Measurements from ENCODE around the gene LIX1L.

Gene LIX1L

DNA sequence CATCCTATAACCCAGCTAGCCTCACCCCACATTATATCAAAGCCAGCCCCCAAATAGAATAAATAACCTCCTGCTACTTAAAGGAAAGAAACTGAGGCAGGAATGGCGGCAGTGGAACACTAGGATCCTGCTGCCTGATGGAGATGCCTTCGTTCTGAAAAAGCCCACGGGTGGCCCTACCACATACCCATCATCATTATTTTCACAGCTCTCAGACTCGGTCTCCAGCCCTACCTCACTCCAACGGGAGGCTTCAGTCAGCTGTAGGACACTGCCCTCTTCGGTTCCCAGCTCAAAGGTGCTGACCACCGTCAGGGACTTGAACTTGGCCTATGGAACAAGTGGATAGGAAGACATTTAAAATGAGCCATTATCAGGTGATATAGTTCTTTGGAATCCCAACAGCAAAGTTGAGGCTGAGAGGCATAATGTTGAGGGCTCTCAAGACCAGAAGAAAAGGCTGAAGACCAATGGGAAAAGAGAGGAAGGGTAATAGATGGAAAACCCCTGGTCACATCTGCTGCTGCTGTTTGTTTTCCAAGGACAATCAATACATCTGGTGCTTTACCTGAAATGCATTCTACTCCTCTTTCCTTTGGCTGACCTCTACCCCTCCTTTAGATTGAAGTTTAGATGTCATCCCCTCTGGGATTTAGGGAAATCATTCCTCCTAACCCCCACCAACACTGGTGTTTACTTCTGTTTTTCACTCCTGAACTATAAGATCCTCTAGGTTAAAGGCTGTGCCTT, 64.3 kb downstream of the LIX1L start:
- DNase-seq (ENCODE audit: low read depth in 2 of 2), result no peak

DNA sequence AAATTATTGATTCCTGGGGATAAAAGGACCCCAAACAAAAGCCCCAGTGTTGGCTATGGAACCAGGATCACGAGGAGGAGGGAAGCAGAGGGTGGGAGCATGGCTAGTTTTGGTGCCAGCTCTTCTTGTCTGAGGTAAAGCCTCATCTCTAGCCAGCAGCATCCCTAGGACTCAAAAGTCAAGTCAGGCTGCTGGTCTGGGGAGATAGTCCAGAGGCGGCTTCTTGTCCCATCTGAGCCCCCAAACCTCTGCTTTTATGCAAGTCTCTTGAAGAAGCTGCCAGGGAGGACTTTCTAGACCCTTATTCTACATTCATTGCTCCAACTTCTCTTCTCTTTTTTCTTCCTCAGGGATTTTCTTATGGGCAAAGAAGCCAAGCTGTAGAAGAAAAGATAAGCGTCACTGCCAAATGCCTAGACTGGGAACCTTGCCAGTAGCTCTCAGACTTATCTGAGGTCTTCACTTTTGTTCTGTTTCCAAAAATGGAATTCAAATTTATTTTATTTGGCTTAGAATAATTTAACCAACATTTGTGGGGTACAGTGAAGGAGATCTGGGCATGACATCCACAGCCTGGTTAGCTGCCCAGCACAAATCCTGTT, 65.2 kb downstream of the LIX1L start:
- no peak for DNase-seq (ENCODE audit: low read depth in 2 of 2)

DNA sequence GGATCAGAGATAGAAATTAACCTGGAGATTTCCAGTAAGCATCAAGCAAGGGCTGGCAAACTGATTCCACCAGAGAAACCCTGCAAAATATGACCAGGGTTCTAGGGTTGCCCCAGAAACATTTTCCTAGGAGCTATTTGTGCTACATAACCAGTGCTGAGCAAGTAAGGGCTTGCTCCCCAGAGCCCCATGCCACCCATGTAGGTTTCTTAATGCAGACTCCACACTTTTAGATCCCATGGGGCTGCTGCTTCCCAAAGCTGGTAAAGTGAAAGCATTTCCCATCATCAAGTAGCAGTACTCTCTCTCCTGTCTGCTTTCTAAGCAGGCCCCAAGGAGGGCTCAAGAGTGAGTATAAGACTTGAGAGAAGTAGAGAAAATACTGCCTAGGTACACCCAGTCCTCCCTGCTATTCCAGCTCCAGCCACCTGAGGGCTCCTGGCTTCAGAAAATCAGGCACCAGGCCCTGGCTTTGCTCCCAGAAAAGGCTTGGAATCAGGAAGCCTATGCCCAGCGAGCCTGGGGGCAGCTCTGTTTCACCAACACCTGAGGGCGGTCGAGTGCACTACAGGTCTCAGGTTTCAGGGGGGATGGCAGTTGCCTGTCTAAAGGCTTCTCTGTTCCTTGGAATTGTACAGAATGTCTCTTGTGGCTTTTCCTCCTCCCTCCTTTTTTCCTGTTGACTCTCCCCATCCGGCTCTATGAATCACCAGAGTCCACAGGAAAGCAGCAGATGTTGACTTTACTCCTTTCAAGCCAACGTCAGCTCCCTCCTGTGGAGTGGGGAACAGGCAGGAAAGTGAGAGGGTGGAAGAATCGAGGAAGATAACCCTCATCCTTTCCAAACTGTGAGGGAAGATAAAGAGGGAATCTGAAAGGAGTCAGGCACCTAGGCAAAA, 66.0 kb downstream of the LIX1L start:
- DNase-seq (ENCODE audit: low read depth in 2 of 2), result peak in 1 of 2 donors; percentile 24

DNA sequence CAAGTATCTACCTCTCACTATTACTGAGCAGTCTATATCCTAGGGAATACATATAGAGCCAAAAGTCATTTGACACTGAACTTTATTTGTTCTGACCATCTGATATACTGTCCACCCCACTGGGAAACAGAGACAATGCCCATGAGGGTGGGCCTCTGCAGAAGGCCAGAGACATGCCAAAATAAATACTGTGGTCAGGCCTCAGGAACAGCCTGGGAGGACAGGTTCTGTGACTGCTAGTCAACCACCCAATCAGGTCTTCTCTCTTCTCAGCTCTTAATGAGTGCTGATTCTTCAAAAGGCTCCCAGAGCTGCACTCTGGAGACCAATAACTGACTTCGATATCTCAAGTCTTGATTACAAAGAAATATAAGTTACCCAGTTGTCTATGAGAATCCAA, 66.7 kb downstream of the LIX1L start:
- DNase-seq (ENCODE audit: low read depth in 2 of 2), result no peak

DNA sequence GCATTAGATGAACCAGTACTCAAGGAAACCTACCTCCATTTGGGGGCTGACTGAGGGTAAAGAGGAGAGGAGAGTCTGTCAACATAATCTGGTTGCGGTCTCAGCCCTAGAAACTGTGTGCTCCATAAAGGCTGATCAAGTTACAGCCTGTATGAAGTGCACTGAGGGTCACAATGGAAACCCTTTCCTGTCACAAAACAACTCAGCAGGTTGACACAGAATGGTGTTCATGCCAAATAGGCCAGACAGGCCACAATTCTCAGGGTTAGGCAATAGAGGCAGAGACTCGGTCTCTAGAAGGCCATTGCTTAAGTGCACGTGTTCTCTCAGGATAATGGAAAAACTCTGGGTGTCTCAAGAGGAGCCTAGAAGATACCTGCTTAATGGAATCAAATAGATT, 68.1 kb downstream of the LIX1L start:
- DNase-seq (ENCODE audit: low read depth in 2 of 2), result no peak

DNA sequence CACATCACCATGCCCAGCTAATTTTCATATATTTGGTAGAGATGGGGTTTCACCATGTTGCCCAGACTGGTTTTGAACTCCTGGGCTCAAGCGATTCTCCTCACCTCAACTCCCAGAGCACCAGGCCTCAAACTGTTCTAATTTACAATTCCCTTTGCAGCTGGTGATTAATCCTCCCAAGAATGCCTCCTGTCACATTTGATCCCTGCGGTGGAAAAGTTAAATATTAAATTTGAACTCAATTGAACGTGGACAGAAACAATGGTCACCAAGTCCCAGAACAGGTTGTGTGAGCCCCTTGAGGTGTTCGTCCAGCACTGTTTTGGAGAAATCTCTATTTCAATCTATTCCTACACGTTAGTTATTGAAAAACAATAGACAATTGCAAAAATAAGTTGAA, 70.2 kb downstream of the LIX1L start:
- no peak for DNase-seq (ENCODE audit: low read depth in 2 of 2)

DNA sequence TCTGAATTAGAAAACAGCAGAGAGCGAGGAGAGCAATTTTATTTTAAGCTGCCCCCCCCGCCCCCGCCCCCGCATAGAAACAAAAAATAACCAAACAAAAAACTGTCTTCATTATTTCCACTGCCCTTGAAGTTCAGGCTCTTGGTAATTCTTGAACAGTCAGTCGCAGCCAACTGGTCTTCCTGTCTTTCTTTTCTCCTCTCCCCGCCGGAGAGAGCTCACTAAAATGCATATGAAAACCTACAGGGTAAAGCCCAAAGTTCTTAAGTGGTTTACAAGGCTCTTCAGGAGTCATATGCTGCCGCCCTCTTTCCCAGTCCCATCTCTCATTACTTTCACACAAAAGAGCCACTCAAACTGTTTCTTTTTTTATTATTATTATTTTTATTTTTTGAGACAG, 71.0 kb downstream of the LIX1L start:
- DNase-seq (ENCODE audit: low read depth in 2 of 2), result no peak

DNA sequence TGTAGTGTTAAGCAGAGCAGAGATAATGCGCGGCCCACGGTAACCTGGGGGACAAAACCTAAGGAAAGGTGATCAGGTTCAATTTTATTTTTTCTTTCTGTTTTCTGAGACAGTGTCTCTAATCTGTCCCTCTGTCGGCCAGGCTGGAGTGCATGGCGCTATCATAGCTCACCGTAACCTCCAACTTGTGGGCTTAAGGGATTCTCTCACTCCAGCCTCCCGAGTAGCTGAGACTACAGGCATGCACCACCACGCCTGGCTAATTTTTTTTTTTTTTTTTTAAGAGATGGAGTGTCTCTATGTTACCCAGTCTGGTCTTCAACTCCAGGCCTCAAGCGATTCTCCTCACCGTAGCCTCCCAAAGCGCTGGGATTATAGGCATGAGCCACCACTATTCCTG, 71.4 kb downstream of the LIX1L start:
- no peak for DNase-seq (ENCODE audit: low read depth in 2 of 2)

DNA sequence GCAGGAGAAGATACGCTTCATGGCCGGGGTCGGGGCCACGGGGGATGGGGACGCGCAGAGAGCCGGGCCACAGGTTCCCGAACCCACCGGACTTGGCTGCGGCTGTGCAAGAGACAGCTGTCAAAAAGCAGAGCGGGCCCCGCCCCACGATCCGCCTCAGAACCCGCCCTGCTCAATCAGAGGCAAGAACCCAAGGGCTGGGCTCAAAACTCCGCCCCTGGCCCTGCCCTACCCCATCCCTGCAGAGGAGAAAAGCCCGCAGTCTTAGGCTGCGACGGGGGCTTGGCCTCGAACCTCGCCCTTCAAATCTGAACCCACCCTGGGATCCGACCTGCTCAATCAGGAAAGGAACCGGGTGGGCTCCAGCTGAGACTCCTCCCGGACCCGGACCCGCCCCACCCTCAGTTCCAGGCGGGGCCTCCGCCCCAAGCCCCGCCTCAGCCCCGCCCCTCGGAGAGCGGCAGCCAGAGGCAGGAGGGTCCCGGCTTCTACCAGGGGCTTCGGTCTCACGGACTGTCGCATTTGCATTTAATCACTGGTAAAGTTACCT, 72.0 kb downstream of the LIX1L start, which contains the start of gene ANKRD35:
ANKRD35 (minus strand) TSS at position 129 of the 550 bp plus-strand sequence; CDS start at position 21, 108 bp downstream.
- DNase-seq (ENCODE audit: low read depth in 2 of 2), result peak; percentile 65 to 78

DNA sequence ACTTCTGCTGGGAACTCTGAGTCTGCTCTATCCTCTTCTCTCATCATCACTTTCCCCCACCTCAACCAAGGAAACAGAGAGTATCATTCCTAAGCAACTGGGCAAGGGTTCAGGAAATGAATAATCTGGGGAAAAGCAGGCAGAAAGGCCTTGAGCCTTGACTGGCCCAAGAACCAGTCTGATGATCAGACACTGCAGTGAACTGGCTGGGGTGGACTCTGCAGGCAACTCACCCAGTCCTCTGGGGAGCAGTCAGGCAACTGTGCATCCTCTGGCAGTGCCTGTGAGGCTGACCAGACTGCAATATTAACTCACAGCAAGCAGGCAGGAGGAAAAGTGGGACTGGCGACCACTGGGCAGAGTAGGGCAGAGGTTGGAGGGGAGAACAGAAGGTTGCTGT, 73.1 kb downstream of the LIX1L start:
- no peak for DNase-seq (ENCODE audit: low read depth in 2 of 2)

Data from stimulated activated CD8-positive, alpha-beta memory T cell treated with anti-CD3 and anti-CD28 coated beads, Interleukin-2, amount 100 ng/mL, for 1 hour (primary cell).